IPS DF 6.9 (cell line): ENCODE measurements around the gene LIF.

Source experiments
- DNase-seq: peaks from one replicate; pipeline ENCODE4 v3.0.0-alpha.2; 2013; ENCODE audit warnings: low read depth, low spot score
- H3K27ac ChIP-seq: one replicate; pipeline ENCODE4 v1.5.1; 2013; ENCODE audit warnings: low read length, control low read depth
- H3K27me3 ChIP-seq: 2 replicates; pipeline ENCODE4 v1.6.1; 2013; ENCODE audit warnings: mild to moderate bottlenecking, low read length; ENCODE audit not compliant: control insufficient read depth, insufficient read depth
- H3K36me3 ChIP-seq: 2 replicates; pipeline ENCODE4 v1.6.1; 2013; ENCODE audit warnings: low read length; ENCODE audit not compliant: control insufficient read depth, insufficient read depth
- H3K4me1 ChIP-seq: 2 replicates; pipeline ENCODE4 v1.6.1; 2013; ENCODE audit warnings: low read length; ENCODE audit not compliant: control insufficient read depth, insufficient read depth
- H3K4me3 ChIP-seq: 2 replicates; pipeline ENCODE4 v1.5.1; 2013; ENCODE audit warnings: mild to moderate bottlenecking, low read length
- H3K9me3 ChIP-seq: 2 replicates; pipeline ENCODE4 v1.6.1; 2013; ENCODE audit warnings: low read length, inconsistent platforms; ENCODE audit not compliant: control insufficient read depth, insufficient read depth
- WGBS: extraction: QIAGEN DNeasy Blood & Tissue Kit; methylation state at CpG from one replicate; pipeline ENCODE4 v1.1.7; 2013; ENCODE audit warnings: mixed read lengths, missing lambda C conversion rate; ENCODE audit not compliant: insufficient read length, insufficient coverage; 5-methylcytosine and 5-hydroxymethylcytosine counted together

The LIF gene

GRCh38 chr22:30245985-30246813 lies at the start of gene LIF:
TSS of gene LIF (minus strand) at chr22:30246759. CDS start at chr22:30246695, 64 bp downstream.
- H3K9me3 ChIP-seq: no peaks in the 10 kb centered on the region
- no peak for DNase-seq
- H3K4me1 ChIP-seq: peaks cover 2% of the 10 kb centered on the region; the same call in 1 of the 2 replicates
- peak within 1 kb of the TSS; percentile 64; the same call in 1 of the 2 replicates for H3K4me3 ChIP-seq
- WGBS: no CpG with 5 or more reads among the region's 64 CpGs
- H3K27me3 ChIP-seq: no peaks in the 10 kb centered on the region
- H3K36me3 ChIP-seq: peaks cover 3% of the 10 kb centered on the region; the same call in 1 of the 2 replicates
- H3K27ac ChIP-seq: no peak within 1 kb of the TSS

DNA sequence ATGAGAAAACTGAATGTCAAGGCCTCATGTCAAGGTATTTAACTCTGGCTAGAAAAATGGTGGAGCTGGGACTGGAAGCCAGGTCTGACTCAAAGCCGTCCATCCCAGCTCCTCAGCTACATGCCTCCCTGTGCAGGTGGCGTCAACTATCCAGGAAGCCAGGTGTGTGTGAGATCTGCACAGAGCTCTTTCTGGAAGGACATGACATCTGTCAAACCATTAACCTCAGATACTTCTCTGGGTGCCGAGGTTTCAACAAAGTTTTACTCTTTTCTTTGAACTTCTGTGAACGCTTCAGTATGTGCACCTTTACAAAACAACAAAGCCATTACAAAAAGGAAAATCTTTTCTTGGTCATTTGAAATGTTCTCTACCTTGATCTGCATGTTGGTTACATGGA lies 49.8 kb upstream of the LIF start:
- no peaks in the 10 kb centered on the region for H3K9me3 ChIP-seq
- H3K4me1 ChIP-seq: no peaks in the 10 kb centered on the region
- H3K27me3 ChIP-seq: no peaks in the 10 kb centered on the region
- no peaks in the 10 kb centered on the region; the same call in 1 of the 2 replicates for H3K36me3 ChIP-seq
- H3K4me3 ChIP-seq: no peak overlapping the region
- WGBS: no CpG with 5 or more reads among the region's 4 CpGs
- H3K27ac ChIP-seq: no peak overlapping the region
- no peak for DNase-seq

DNA sequence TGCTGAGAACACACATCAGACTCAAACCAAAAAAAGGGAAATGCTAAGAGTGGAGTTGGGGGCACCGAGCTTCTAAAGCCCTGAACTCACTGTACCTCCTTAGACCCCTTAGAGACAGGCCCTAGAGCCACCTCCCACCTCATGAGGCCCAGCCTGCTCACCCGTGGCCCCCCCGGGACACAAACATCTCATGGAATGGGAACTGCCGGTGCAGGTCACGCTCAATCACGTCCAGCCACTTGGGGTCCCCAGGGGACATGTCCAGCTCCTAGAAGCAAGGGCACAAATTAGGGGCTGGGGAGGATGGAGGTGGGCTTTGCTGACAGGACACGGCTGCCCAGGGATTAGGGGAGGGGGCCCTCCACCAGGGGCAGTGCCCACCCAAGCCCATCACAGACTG lies 49.0 kb upstream of the LIF start:
- no peaks in the 10 kb centered on the region for H3K27me3 ChIP-seq

DNA sequence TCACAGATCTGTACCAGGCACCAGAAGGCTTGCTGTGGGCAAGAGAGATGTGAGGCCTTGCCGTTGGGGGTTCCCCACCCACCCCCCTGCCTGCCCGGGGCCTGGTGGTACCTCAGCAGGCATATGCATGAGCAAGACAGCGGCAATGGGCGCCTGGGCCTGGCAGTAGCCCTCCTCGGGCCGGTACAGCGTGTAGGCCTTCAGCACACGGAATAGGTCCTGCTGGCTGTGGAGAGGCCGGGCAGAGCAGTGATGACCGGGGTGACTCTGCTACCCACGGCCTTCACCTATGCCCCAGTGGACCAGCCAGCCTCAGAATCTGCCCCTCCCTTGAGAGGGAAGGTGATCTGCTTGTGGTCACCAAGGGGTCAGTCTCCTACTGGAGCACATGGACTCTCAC lies 48.3 kb upstream of the LIF start:
- Histone ChIP-seq H3K4me3 (no peak overlapping the region), H3K27ac (no peak overlapping the region), H3K27me3 (no peaks in the 10 kb centered on the region), H3K9me3 (no peaks in the 10 kb centered on the region), H3K4me1 (peaks cover 2% of the 10 kb centered on the region), H3K36me3 (no peaks in the 10 kb centered on the region; the same call in 1 of the 2 replicates)
- no CpG with 5 or more reads among the region's 11 CpGs for WGBS
- no peak for DNase-seq

More for the DNA sequence above, 49.0 kb upstream of the LIF start:
- no peaks in the 10 kb centered on the region for H3K4me1 ChIP-seq
- no peak for DNase-seq
- no peaks in the 10 kb centered on the region for H3K9me3 ChIP-seq
- H3K36me3 ChIP-seq: no peaks in the 10 kb centered on the region; the same call in 1 of the 2 replicates
- no peak overlapping the region for H3K27ac ChIP-seq
- no CpG with 5 or more reads among the region's 7 CpGs for WGBS
- no peak overlapping the region for H3K4me3 ChIP-seq

GRCh38 chr22:30294066-30294465 lies 47.5 kb upstream of the LIF start:
- Histone ChIP-seq H3K9me3 (no peaks in the 10 kb centered on the region), H3K4me3 (no peak overlapping the region), H3K27me3 (no peaks in the 10 kb centered on the region), H3K4me1 (peaks cover 2% of the 10 kb centered on the region), H3K36me3 (no peaks in the 10 kb centered on the region; the same call in 1 of the 2 replicates), H3K27ac (no peak overlapping the region)
- no peak for DNase-seq
- WGBS: no CpG with 5 or more reads among the region's 9 CpGs

- WGBS: no CpG with 5 or more reads among the region's 7 CpGs
- H3K4me1 ChIP-seq: peaks cover 5% of the 10 kb centered on the region
- no peaks in the 10 kb centered on the region for H3K27me3 ChIP-seq
- no peaks in the 10 kb centered on the region; the same call in 1 of the 2 replicates for H3K36me3 ChIP-seq
- no peak for DNase-seq
- no peaks in the 10 kb centered on the region for H3K9me3 ChIP-seq
- H3K4me3 ChIP-seq: no peak overlapping the region
- no peak overlapping the region for H3K27ac ChIP-seq
Measured at GRCh38 chr22:30293026-30293425, 46.5 kb upstream of the LIF start.

GRCh38 chr22:30292069-30292970 lies 45.8 kb upstream of the LIF start:
- Histone ChIP-seq H3K4me1 (peaks cover 5% of the 10 kb centered on the region), H3K4me3 (no peak overlapping the region), H3K27me3 (no peaks in the 10 kb centered on the region), H3K36me3 (no peaks in the 10 kb centered on the region; the same call in 1 of the 2 replicates), H3K27ac (no peak overlapping the region), H3K9me3 (no peaks in the 10 kb centered on the region)
- no CpG with 5 or more reads among the region's 18 CpGs for WGBS
- no peak for DNase-seq

GRCh38 chr22:30291058-30291892 lies 44.7 kb upstream of the LIF start:
- no peaks in the 10 kb centered on the region for H3K27me3 ChIP-seq
- no peaks in the 10 kb centered on the region for H3K9me3 ChIP-seq
- peaks cover 5% of the 10 kb centered on the region for H3K4me1 ChIP-seq
- no CpG with 5 or more reads among the region's 13 CpGs for WGBS
- no peak overlapping the region for H3K4me3 ChIP-seq
- no peak for DNase-seq
- H3K27ac ChIP-seq: no peak overlapping the region
- H3K36me3 ChIP-seq: no peaks in the 10 kb centered on the region; the same call in 1 of the 2 replicates

DNA sequence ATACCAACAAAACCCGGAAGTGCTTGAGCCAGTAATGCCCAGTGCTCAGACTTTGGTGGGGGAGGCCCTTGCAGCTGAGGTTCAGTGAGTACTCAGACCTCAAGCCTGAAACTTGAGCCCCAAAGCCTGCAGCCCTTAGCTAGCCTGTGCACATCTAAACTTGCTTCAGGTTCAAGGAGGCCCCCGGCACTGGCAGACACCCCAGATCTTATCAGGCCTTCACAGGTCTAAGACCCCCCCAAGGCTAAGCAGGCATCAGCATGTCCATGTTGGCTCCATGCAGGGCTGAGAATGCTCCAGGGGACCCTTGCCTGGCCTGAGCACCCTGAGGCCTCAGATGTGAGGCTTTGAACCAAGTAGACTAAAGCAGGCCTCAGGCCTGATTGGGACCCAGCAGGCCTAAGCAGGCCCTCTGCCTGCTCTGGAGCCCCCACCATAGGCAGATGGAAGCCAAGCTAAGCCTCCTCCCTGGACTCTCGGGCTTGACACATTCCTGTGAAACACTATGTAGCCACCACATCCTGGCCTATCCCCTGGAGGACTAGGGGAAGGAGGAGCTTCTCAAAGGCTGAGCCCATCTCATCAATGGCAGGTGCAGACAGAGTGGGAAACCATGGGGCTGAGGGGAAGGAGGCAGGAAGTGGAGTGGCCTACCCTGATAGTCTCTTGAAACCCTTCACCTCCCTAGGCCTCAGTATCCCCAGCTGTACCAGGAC lies 43.9 kb upstream of the LIF start:
- Histone ChIP-seq H3K4me3 (no peak overlapping the region), H3K9me3 (no peaks in the 10 kb centered on the region), H3K27ac (no peak overlapping the region), H3K4me1 (peaks cover 5% of the 10 kb centered on the region), H3K27me3 (no peaks in the 10 kb centered on the region), H3K36me3 (no peaks in the 10 kb centered on the region; the same call in 1 of the 2 replicates)
- WGBS: no CpG with 5 or more reads among the region's 3 CpGs
- DNase-seq: no peak
